Osteocyte (in vitro differentiated cells): ENCODE measurements around the gene RNF123. TPM values are rescaled to one million over a fixed set of nuclear protein-coding genes. Genes with fewer than 3 reads are reported as not detected.

ENCODE experiments used
- DNase-seq: peaks from one replicate; pipeline ENCODE4 v3.0.0; 2021; ENCODE audit warnings: mixed read lengths; ENCODE audit not compliant: unreplicated experiment; ENCODE audit errors: extremely low spot score
- H3K27ac Mint-ChIP-seq: one replicate; pipeline ENCODE4 v1.8.0; 2021; ENCODE audit warnings: mild to moderate bottlenecking, mixed read lengths; ENCODE audit not compliant: unreplicated experiment
- H3K27me3 Mint-ChIP-seq: one replicate; pipeline ENCODE4 v1.8.0; 2021; ENCODE audit warnings: mixed read lengths; ENCODE audit not compliant: unreplicated experiment
- H3K36me3 Mint-ChIP-seq: one replicate; pipeline ENCODE4 v1.8.0; 2021; ENCODE audit warnings: mixed read lengths; ENCODE audit not compliant: unreplicated experiment
- H3K4me1 Mint-ChIP-seq: one replicate; pipeline ENCODE4 v1.8.0; 2021; ENCODE audit warnings: mixed read lengths; ENCODE audit not compliant: unreplicated experiment
- H3K4me3 Mint-ChIP-seq: one replicate; pipeline ENCODE4 v1.8.0; 2021; ENCODE audit warnings: mild to moderate bottlenecking, moderate library complexity, mixed read lengths; ENCODE audit not compliant: unreplicated experiment
- H3K9me3 Mint-ChIP-seq: one replicate; pipeline ENCODE4 v1.8.0; 2021; ENCODE audit warnings: mixed read lengths; ENCODE audit not compliant: unreplicated experiment
- total RNA-seq: library from RNA; stranded (reverse); gene quantifications from 2 replicates; pipeline ENCODE4 v1.2.1, GENCODE V29; 2021
- TF ChIP-seq, protein P1 (sequence below): fragments of 200-600 bp; sonication (generic); IDR thresholded peaks from 2 replicates; pipeline ENCODE4 v1.5.0; 2021; ENCODE audit warnings: antibody characterized with exemption, mild to moderate bottlenecking, moderate library complexity

RNF123 gene
- total RNA-seq, 1 donor from 2014 or later, result 61.0 TPM

DNA sequence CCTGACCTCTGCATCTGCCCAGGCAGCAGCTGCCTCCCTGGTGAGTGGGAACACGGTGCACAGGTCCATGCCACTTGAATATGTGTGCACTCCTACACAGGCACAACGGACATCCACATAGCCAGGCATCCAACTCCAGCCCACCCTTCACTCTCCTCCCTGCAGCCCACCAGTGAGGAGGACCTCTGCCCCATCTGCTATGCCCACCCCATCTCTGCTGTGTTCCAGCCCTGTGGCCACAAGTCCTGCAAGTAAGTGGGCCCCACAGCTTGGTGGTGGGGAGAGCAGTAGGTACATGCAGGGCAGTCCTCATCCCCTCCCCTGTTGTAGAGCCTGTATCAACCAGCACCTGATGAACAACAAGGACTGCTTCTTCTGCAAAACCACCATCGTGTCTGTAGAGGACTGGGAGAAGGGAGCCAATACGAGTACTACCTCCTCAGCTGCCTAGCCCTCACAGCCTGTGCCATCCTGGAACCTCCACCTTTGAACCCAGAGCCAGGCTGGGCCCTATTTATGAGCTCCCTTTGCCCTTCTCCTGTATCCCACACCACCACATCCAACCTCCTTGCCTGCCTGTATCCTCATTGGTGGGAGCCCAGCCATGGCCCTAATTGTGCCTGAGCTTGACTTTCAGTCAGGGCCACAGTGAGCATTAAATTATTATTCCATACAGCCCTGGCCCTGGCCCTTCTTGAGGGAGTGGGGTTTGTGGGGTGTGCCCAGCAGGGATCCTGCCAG lies 31.7 kb downstream of the RNF123 start:
- DNase-seq, result no peak
- Mint-ChIP-seq H3K4me3 (no peak overlapping the region), H3K36me3 (peaks cover 11% of the 10 kb centered on the region), H3K9me3 (no peaks in the 10 kb centered on the region), H3K27me3 (no peaks in the 10 kb centered on the region), H3K27ac (peak overlapping the region; percentile 90), H3K4me1 (peaks cover 29% of the 10 kb centered on the region)
- TF ChIP-seq, protein P1, sequence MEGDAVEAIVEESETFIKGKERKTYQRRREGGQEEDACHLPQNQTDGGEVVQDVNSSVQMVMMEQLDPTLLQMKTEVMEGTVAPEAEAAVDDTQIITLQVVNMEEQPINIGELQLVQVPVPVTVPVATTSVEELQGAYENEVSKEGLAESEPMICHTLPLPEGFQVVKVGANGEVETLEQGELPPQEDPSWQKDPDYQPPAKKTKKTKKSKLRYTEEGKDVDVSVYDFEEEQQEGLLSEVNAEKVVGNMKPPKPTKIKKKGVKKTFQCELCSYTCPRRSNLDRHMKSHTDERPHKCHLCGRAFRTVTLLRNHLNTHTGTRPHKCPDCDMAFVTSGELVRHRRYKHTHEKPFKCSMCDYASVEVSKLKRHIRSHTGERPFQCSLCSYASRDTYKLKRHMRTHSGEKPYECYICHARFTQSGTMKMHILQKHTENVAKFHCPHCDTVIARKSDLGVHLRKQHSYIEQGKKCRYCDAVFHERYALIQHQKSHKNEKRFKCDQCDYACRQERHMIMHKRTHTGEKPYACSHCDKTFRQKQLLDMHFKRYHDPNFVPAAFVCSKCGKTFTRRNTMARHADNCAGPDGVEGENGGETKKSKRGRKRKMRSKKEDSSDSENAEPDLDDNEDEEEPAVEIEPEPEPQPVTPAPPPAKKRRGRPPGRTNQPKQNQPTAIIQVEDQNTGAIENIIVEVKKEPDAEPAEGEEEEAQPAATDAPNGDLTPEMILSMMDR, result no peak

DNA sequence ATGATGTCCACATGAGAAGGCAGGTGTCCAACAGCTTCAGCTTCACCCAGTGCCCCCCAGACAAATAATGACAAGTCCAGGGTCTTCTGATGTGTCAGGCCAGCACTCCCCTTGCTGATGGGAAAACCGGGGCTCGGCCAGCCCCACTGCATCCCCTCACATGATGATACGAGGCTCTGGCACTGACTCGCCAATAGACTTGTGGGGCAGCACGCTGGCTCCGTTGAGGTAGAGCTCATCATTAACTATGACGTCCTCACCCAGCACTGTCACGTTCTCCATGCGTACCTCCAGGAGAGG lies 32.2 kb downstream of the RNF123 start:
- Mint-ChIP-seq H3K27ac (no peak overlapping the region), H3K4me3 (no peak overlapping the region), H3K4me1 (peaks cover 29% of the 10 kb centered on the region), H3K9me3 (no peaks in the 10 kb centered on the region), H3K27me3 (no peaks in the 10 kb centered on the region), H3K36me3 (peaks cover 11% of the 10 kb centered on the region)
- DNase-seq, result no peak
- TF ChIP-seq, protein P1, result no peak

DNA sequence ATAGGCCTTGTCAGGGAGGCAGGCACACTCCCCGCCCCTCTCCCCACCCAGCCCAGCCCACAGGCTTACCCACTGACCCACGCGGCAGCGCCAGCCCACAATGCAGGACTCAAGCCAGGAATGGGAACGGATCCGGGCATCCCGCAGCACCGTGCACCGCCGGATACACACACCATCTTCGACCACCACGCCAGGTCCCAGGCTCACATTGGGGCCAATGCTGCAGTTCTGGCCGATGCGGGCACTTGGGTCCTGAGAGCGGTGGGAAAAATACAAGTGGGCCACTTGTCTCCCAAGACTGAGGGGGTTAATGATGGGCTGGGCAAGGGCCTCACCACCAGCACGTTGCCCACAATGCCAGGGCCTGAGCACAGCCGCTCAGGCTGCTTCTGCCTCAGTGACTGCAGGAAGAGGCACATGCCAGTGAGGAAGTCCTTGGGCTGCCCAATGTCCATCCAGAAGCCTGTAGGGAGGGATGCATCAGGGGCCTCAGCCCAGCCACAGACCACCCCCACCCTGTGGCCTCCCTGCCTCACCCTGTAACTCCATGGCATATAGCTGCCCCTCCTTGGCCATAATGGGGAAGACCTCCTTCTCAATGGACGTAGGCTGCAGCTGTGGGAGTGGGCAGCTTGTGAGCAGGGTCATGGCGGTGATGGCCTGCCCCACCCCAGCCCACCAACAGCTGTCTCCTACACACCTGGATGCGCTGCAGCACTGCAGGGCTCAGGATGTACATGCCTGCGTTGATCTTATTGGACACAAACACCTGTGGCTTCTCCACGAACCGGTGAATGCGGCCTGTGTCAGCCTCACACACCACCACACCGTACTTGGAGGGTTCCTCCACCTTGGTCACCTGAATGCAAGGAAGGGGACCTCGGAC lies 32.8 kb downstream of the RNF123 start:
- no peaks in the 10 kb centered on the region for H3K9me3 Mint-ChIP-seq
- H3K27ac Mint-ChIP-seq, result peak overlapping the region; percentile 96
- H3K4me3 Mint-ChIP-seq, result peak overlapping the region; percentile 87
- TF ChIP-seq, protein P1, result no peak
- no peak for DNase-seq
- H3K36me3 Mint-ChIP-seq, result peaks cover 12% of the 10 kb centered on the region
- H3K4me1 Mint-ChIP-seq, result peaks cover 29% of the 10 kb centered on the region
- no peaks in the 10 kb centered on the region for H3K27me3 Mint-ChIP-seq

DNA sequence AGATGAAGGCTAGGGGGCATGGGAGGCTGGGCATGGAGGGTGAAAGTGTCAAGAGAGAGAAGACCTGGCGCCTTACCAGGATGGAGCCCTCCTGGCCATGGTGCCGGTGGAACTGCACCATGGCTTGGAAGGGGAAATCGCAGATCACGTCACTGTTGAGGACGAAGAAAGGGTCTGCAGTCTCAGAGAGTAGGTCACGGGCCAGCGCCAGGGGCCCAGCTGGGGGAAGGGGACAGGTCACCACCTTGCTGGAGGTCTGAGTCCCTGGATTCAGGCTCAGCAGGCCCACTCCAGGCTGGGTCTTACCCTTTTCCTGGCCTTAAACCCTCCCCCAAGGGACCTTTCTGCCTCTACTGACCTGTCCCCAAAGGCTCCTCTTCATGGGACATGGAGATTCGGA lies 33.5 kb downstream of the RNF123 start:
- peaks cover 29% of the 10 kb centered on the region for H3K4me1 Mint-ChIP-seq
- no peaks in the 10 kb centered on the region for H3K9me3 Mint-ChIP-seq
- TF ChIP-seq, protein P1, result no peak
- H3K36me3 Mint-ChIP-seq, result peaks cover 17% of the 10 kb centered on the region
- peak overlapping the region; percentile 96 for H3K27ac Mint-ChIP-seq
- DNase-seq, result no peak
- no peaks in the 10 kb centered on the region for H3K27me3 Mint-ChIP-seq
- H3K4me3 Mint-ChIP-seq, result peak overlapping the region; percentile 87

DNA sequence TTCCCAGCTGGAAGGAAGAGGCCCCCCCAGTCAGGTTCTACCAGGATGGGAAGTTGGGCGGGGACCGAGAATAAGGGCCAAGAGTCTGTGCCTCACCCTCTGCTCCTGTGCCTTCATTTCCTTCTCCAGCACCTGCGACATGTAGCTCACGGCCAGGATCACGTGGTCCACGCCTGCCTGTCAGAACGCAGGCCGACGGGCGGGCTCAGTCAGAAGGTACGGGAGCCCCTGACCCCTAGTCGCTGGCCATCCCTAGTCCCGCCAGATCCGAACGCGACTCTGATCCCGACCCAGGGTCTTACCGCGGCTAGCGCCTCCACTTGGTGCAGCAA lies 33.9 kb downstream of the RNF123 start:
- no peak for DNase-seq
- Mint-ChIP-seq H3K4me3 (peak overlapping the region; percentile 87), H3K9me3 (no peaks in the 10 kb centered on the region), H3K36me3 (peaks cover 17% of the 10 kb centered on the region), H3K27me3 (no peaks in the 10 kb centered on the region), H3K27ac (peak overlapping the region; percentile 96), H3K4me1 (peaks cover 29% of the 10 kb centered on the region)
- TF ChIP-seq, protein P1, result no peak
